Stimulated activated CD8-positive, alpha-beta memory T cell treated with anti-CD3 and anti-CD28 coated beads, Interleukin-4, amount 100 ng/mL, for 1 hour (primary cell): ENCODE measurements around the gene SLC6A20.

ENCODE experiments used
- DNase-seq, 2 donors: peaks; one replicate each; pipeline ENCODE4 v3.0.0-alpha.2; 2020; ENCODE audit warnings: low read depth in 2 of 2, low spot score in 1 of 2

Gene SLC6A20

GRCh38 chr3:45730409-45731154 lies 65.8 kb downstream of the SLC6A20 start:
- DNase-seq = no peak

- DNase-seq = no peak
Measured at GRCh38 chr3:45729614-45730013, 66.7 kb downstream of the SLC6A20 start.

- no peak for DNase-seq
Measured at GRCh38 chr3:45724911-45725310, 71.4 kb downstream of the SLC6A20 start.

DNA sequence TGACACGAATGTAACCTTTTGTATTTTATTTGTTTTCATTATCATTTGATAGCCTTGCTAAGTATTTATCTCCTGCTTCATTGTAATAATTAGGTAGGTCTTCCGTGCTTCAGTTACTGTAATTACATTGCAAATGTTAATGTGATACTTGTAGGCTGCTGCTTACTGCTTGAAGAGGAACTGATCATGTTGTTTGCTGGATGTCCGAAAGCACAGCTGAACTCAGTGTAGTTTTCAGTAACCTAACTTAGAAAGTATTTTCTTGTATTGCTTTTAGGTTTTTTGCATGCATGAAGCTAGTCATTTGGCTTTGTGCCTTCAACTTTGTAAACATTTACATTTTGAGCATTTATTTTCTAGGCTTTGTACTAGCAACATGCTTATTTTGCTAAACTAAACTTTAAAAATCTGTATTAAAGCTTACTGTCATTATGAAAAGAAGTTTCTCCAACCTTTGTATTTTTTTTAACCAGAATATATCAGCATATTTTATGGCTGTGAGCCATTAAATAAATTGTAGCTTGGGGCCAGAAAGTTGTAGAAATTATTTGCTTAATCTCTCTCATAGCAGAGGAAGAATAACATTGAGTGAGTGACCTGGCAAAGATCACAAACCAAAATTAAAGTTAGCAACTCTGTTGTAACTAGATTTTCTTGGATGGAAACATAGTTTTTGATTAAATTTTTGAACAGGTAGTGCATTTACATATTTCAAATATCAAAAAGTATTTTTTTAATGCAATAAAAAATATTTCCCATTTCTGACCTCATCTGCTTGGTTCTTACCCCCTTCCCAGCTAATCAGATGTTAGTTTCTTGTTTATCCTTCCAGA lies 76.5 kb downstream of the SLC6A20 start:
- no peak for DNase-seq

GRCh38 chr3:45716790-45717336 lies 79.5 kb downstream of the SLC6A20 start:
- no peak for DNase-seq

- DNase-seq = no peak
Measured at GRCh38 chr3:45715945-45716344, 80.4 kb downstream of the SLC6A20 start.

GRCh38 chr3:45712434-45713110 lies 83.8 kb downstream of the SLC6A20 start:
- no peak for DNase-seq

DNA sequence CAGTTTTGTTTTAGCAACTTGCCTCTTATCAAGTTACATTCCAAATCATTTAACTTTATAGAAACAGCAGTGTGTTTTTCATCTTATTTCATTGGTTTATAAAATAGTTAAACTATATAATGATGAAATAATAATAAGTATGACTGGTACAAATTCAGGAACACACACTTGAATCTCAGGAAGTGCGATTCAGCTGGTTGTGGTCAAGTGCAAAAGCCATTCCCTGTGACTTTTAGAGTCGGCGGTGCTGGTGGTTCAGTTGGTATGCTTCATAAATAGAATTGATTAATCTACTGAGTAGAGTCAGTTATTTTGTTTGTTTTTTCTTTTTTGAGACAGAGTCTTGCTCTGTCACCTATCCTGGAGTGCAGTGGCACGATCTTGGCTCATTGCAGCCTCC lies 84.4 kb downstream of the SLC6A20 start:
- no peak for DNase-seq

DNA sequence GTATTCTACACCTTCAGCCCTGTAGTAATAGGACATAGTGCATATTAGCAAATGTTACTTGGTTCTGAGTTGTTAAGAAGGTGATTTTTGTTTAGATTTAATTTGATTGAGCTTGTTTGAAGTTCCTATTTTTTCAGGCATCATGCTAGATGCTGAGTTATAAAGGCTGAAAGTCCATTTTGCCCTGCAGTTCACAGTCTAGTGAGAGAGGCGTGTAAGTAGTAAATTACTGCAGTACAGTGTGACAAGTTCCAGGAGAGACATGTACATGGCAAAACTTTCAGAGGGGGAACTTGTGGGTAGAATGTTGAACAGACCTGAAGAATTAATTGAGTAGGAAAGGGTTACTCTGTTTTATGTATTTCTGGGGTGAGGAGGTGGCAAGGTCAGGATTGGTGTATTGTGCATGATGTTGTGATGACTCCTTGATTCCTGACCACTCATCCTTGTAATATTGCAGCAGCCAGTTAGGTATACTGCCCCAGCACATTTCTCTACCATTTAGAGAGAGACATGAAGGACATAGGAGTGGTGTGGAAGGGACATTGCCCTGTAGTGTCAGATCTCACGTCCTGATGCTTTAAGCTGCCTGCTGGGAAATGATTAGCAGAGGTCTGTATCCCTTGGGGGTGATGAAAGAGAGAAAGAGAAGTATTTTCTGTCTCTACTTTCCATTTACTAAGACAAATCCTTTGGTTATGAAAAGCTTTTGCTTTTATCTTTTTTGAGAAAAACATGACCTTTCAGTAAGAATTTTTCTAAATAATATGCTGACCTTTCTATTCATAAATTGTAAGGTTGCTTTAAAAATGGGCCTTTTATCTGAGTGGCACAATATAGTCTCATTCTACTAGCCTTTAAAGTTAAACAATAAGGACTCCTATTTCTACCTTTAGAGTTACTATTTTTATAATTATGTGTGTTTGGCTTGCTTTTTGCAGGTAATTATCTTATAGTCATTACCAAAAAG lies 90.2 kb downstream of the SLC6A20 start:
- DNase-seq = no peak
